ENCODE measurements around the gene GLB1L.

DNA sequence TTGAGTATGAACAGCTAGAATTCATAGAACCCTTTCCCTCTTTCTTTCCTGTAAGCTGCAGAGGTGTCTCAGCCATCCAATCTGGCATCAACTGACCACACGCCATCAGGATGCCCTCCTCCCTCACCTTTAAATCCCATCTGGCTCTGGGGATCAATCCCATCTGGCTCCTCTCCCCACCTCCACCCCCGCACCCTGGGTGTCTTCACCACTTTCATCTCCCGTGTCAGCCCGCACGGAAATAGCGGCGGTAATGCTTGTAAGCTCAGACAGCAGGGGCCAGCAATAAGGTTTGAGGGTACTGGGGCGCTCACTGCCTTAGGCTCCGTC, 7.3 kb upstream of the GLB1L start:
- TF ChIP-seq, protein P1, sequence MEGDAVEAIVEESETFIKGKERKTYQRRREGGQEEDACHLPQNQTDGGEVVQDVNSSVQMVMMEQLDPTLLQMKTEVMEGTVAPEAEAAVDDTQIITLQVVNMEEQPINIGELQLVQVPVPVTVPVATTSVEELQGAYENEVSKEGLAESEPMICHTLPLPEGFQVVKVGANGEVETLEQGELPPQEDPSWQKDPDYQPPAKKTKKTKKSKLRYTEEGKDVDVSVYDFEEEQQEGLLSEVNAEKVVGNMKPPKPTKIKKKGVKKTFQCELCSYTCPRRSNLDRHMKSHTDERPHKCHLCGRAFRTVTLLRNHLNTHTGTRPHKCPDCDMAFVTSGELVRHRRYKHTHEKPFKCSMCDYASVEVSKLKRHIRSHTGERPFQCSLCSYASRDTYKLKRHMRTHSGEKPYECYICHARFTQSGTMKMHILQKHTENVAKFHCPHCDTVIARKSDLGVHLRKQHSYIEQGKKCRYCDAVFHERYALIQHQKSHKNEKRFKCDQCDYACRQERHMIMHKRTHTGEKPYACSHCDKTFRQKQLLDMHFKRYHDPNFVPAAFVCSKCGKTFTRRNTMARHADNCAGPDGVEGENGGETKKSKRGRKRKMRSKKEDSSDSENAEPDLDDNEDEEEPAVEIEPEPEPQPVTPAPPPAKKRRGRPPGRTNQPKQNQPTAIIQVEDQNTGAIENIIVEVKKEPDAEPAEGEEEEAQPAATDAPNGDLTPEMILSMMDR (conservative IDR thresholded peaks at IDR 0.05; ENCODE audit: low read depth, low read length): no peak
- TF ChIP-seq EZH2 (IDR thresholded peaks at IDR 0.05; ENCODE audit: borderline replicate concordance, low read depth, low read length, poor library complexity, severe bottlenecking): no peak
